Loucy (cell line): ENCODE measurements around the gene PCDH17.

Experiments
- H2AFZ ChIP-seq: fragments of 200-600 bp; sonication (generic); 2 replicates; pipeline ENCODE4 v1.6.0; 2016; ENCODE audit warnings: antibody characterized with exemption, mild to moderate bottlenecking, low read length, moderate library complexity
- H3F3A ChIP-seq: fragments of 200-600 bp; 2 replicates; pipeline ENCODE4 v1.6.0; 2016; ENCODE audit warnings: antibody characterized with exemption, low read depth, mild to moderate bottlenecking
- H3K27me3 ChIP-seq: fragments of 200-600 bp; sonication (generic); 2 replicates; pipeline ENCODE4 v1.6.1; 2014; ENCODE audit warnings: low read length, mild to moderate bottlenecking; ENCODE audit not compliant: insufficient read depth, poor library complexity, severe bottlenecking
- H3K36me3 ChIP-seq: fragments of 200-600 bp; sonication (generic); 2 replicates; pipeline ENCODE4 v1.6.1; 2016; ENCODE audit warnings: low read length; ENCODE audit not compliant: insufficient read depth
- H3K4me1 ChIP-seq: fragments of 200-600 bp; sonication (generic); 2 replicates; pipeline ENCODE4 v1.5.1; 2014; ENCODE audit warnings: low read length, mild to moderate bottlenecking; ENCODE audit not compliant: insufficient read depth, poor library complexity, severe bottlenecking
- H3K4me2 ChIP-seq: fragments of 200-600 bp; sonication (generic); 2 replicates; pipeline ENCODE4 v1.6.0; 2014; ENCODE audit warnings: antibody characterized with exemption, low read length, low read depth, mild to moderate bottlenecking; ENCODE audit not compliant: poor library complexity, severe bottlenecking
- H3K4me3 ChIP-seq: fragments of 200-600 bp; sonication (generic); 2 replicates; pipeline ENCODE4 v1.5.1; 2014; ENCODE audit warnings: low read length, mild to moderate bottlenecking, mixed read lengths; ENCODE audit not compliant: poor library complexity, severe bottlenecking
- H3K79me2 ChIP-seq: fragments of 200-600 bp; sonication (generic); 2 replicates; pipeline ENCODE4 v1.6.1; 2014; ENCODE audit warnings: low read length; ENCODE audit not compliant: insufficient read depth
- H3K9ac ChIP-seq: fragments of 200-600 bp; sonication (generic); 2 replicates; pipeline ENCODE4 v1.6.0; 2014; ENCODE audit warnings: mild to moderate bottlenecking, low read depth, low read length, moderate library complexity; ENCODE audit not compliant: poor library complexity, severe bottlenecking
- H3K9me2 ChIP-seq: fragments of 200-600 bp; sonication (generic); replicated peaks from 2 replicates; pipeline ENCODE4 v1.6.1; 2016; ENCODE audit warnings: low read depth, low read length, mixed read lengths
- H3K9me3 ChIP-seq: fragments of 200-600 bp; sonication (generic); 2 replicates; pipeline ENCODE4 v1.6.1; 2014; ENCODE audit warnings: mild to moderate bottlenecking, antibody characterized with exemption, low read length, low read depth; ENCODE audit not compliant: insufficient read depth
- H4K20me1 ChIP-seq: fragments of 200-600 bp; sonication (generic); 2 replicates; pipeline ENCODE4 v1.6.0; 2014; ENCODE audit warnings: antibody characterized with exemption, low read length, mild to moderate bottlenecking; ENCODE audit not compliant: insufficient read depth, poor library complexity, severe bottlenecking
- EZH2phosphoT487 ChIP-seq: fragments of 200-600 bp; IDR thresholded peaks from 2 replicates; pipeline ENCODE4 v1.6.1; 2018; ENCODE audit warnings: antibody characterized with exemption, mild to moderate bottlenecking, moderate library complexity, borderline replicate concordance
- TF ChIP-seq, protein P1 (sequence below): fragments of 200-600 bp; sonication (generic); conservative IDR thresholded peaks from 2 replicates; pipeline ENCODE4 v1.5.1; 2014; ENCODE audit warnings: mild to moderate bottlenecking, antibody characterized with exemption, low read length

The PCDH17 gene

DNA sequence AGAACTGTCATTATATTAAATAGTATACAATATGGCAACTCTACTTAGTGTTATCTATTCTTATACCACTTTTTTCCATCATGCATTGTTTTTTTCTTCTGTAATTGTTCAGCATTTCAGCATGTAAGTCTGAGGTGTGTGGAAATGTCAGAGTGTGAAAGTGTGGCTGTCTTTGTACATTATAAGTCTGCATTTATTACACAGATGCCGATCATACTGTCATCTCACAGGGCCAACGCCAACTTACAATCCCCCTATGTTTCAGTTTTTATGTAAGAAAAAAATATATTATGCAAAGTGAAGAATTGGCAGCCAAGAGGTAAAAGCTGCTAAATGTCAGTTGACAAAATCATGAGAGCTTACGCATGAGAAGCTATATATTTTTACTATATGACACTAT lies 42.9 kb upstream of the PCDH17 start:
- H3F3A ChIP-seq, result no peaks in the 10 kb centered on the region
- H3K79me2 ChIP-seq, result no peaks in the 10 kb centered on the region
- H3K4me3 ChIP-seq, result no peak overlapping the region
- no peaks in the 10 kb centered on the region for H3K9me3 ChIP-seq
- TF ChIP-seq EZH2phosphoT487, result no peak
- TF ChIP-seq, protein P1, sequence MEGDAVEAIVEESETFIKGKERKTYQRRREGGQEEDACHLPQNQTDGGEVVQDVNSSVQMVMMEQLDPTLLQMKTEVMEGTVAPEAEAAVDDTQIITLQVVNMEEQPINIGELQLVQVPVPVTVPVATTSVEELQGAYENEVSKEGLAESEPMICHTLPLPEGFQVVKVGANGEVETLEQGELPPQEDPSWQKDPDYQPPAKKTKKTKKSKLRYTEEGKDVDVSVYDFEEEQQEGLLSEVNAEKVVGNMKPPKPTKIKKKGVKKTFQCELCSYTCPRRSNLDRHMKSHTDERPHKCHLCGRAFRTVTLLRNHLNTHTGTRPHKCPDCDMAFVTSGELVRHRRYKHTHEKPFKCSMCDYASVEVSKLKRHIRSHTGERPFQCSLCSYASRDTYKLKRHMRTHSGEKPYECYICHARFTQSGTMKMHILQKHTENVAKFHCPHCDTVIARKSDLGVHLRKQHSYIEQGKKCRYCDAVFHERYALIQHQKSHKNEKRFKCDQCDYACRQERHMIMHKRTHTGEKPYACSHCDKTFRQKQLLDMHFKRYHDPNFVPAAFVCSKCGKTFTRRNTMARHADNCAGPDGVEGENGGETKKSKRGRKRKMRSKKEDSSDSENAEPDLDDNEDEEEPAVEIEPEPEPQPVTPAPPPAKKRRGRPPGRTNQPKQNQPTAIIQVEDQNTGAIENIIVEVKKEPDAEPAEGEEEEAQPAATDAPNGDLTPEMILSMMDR, result no peak
- no peaks in the 10 kb centered on the region for H3K36me3 ChIP-seq
- H3K4me2 ChIP-seq, result no peak overlapping the region
- H2AFZ ChIP-seq, result no peak overlapping the region
- no peaks in the 10 kb centered on the region for H4K20me1 ChIP-seq
- no peaks in the 10 kb centered on the region for H3K9me2 ChIP-seq
- H3K4me1 ChIP-seq, result no peaks in the 10 kb centered on the region
- no peak overlapping the region for H3K9ac ChIP-seq
- H3K27me3 ChIP-seq, result no peaks in the 10 kb centered on the region

DNA sequence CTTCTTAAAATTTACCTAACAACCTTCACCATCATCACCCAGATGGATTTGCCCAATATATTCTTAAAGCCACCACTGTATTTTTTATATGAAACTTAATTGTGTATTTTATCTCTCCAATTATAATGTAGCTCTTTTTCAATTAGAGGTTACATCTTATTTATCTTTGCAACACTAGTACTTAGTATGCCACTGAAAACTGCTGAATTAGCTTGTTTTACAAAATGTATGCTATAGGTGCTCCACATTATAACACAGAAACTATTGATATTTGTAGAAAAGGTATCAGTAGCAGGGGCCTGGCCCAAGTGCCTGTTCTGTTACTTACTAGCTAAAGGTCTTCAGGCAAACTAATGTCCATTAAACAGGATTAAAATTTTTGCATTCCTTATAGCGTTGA lies 35.8 kb upstream of the PCDH17 start:
- H3K4me2 ChIP-seq, result no peak overlapping the region
- no peak overlapping the region for H3K9ac ChIP-seq
- H3K9me2 ChIP-seq, result no peaks in the 10 kb centered on the region
- H3K4me1 ChIP-seq, result no peaks in the 10 kb centered on the region
- H3K9me3 ChIP-seq, result no peaks in the 10 kb centered on the region
- H4K20me1 ChIP-seq, result no peaks in the 10 kb centered on the region
- no peaks in the 10 kb centered on the region for H3K79me2 ChIP-seq
- no peak overlapping the region for H3K4me3 ChIP-seq
- no peaks in the 10 kb centered on the region for H3K36me3 ChIP-seq
- TF ChIP-seq, protein P1, result no peak
- no peak for TF ChIP-seq EZH2phosphoT487
- H3F3A ChIP-seq, result no peaks in the 10 kb centered on the region
- H3K27me3 ChIP-seq, result no peaks in the 10 kb centered on the region
- no peak overlapping the region for H2AFZ ChIP-seq

DNA sequence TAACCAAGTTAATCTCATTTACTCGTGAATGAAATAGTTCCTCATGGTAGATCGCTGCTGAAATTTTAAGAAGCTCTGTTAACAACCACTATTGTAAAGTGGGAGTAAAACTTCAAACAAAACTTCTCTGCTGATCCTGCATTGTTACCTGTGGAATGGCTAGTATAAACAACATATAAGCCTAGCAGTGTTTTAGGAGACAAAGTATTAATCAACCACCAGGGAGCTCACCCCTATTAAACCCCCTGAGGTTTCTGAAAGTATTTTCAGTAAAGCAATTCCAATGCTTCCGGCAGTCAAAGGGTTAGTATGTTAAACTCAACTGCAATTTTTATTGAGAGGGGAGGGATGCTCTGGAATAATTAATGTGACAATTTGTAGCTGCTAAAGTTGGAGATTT lies 30.0 kb upstream of the PCDH17 start:
- H3F3A ChIP-seq, result no peaks in the 10 kb centered on the region
- H3K9me2 ChIP-seq, result no peaks in the 10 kb centered on the region
- H4K20me1 ChIP-seq, result no peaks in the 10 kb centered on the region
- H3K4me3 ChIP-seq, result no peak overlapping the region
- no peak overlapping the region for H3K9ac ChIP-seq
- no peaks in the 10 kb centered on the region for H3K4me1 ChIP-seq
- H3K79me2 ChIP-seq, result no peaks in the 10 kb centered on the region
- H2AFZ ChIP-seq, result no peak overlapping the region
- H3K4me2 ChIP-seq, result no peak overlapping the region
- no peaks in the 10 kb centered on the region for H3K9me3 ChIP-seq
- no peaks in the 10 kb centered on the region for H3K36me3 ChIP-seq
- H3K27me3 ChIP-seq, result no peaks in the 10 kb centered on the region
- TF ChIP-seq, protein P1, result no peak
